PC-9 (cell line): ENCODE results near the gene SPATA31D1.

ENCODE experiments used
- CTCF ChIP-seq: fragments of 200-600 bp; sonication (generic); conservative IDR thresholded peaks from 2 replicates; pipeline ENCODE4 v1.6.1; 2017; ENCODE audit warnings: mixed run types, antibody characterized with exemption, mild to moderate bottlenecking, moderate library complexity
- EZH2 ChIP-seq: fragments of 200-600 bp; sonication (generic); IDR thresholded peaks from 2 replicates; pipeline ENCODE4 v1.8.0; 2017; ENCODE audit warnings: antibody characterized with exemption, low read depth

- TF ChIP-seq CTCF (no peak), EZH2 (no peak)
Observed at GRCh38 chr9:82024908-82025307, 36.3 kb downstream of the SPATA31D1 start.
